DND-41 (cell line): ENCODE results near the gene INAFM1.

ENCODE experiments used
- EZH2 ChIP-seq: IDR thresholded peaks from 3 replicates; pipeline ENCODE4 v1.6.1; 2012; ENCODE audit warnings: borderline replicate concordance, low read depth, mild to moderate bottlenecking, moderate library complexity, low read length, inconsistent platforms; ENCODE audit not compliant: severe bottlenecking
- TF ChIP-seq, protein P1 (sequence below): IDR thresholded peaks from 2 replicates; pipeline ENCODE4 v1.5.1; 2012; ENCODE audit warnings: borderline replicate concordance, low read length, moderate library complexity, mild to moderate bottlenecking; ENCODE audit not compliant: poor library complexity, severe bottlenecking; ENCODE audit errors: extremely low read depth

DNA sequence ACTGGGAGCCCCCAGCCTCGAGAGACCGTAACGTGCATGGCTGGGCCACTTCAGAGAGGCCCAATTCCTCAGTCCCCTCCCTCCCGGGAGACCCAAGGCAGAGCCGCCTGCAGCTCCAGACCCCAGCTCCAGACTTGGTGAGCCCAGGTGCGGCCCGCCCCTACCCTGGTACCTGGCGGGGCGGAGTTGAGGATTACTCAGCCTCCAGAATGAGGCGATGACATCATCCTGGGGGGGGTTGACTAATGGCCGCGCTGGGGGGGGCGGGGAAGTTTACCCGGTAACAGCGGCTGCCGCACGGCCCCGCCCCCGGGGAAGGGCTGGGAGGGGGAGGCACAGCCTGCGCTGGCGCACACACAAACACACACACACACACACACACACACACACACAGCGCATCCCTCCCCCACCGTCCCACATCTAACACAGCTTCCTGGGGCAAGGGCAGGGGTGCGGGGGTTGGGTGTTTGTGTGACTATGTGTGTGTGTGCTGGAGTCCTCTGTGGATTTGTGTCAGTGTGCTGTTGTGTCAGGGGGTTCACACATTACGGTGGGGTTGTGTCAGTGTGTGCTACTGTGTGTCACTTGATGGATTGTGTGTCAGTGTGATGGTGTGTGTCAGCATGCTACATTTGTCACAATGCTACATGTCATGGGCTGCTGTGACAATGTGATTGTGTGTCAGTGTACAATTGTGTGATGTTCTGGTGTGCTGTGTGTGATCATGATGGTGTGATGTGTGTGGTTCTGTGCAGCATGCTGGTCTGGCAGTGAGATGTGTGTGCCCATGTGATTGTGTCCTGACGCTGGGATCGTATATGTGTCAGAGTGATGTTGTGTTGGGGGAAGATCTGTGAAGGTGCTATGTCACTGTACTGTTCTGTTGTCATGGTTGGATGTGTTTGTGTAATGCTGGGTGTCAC is 33.4 kb upstream of the INAFM1 start:
- TF ChIP-seq EZH2, result no peak
- TF ChIP-seq, protein P1, sequence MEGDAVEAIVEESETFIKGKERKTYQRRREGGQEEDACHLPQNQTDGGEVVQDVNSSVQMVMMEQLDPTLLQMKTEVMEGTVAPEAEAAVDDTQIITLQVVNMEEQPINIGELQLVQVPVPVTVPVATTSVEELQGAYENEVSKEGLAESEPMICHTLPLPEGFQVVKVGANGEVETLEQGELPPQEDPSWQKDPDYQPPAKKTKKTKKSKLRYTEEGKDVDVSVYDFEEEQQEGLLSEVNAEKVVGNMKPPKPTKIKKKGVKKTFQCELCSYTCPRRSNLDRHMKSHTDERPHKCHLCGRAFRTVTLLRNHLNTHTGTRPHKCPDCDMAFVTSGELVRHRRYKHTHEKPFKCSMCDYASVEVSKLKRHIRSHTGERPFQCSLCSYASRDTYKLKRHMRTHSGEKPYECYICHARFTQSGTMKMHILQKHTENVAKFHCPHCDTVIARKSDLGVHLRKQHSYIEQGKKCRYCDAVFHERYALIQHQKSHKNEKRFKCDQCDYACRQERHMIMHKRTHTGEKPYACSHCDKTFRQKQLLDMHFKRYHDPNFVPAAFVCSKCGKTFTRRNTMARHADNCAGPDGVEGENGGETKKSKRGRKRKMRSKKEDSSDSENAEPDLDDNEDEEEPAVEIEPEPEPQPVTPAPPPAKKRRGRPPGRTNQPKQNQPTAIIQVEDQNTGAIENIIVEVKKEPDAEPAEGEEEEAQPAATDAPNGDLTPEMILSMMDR, result no peak
